Measurements from ENCODE around the gene KMT5B.

KMT5B gene

DNA sequence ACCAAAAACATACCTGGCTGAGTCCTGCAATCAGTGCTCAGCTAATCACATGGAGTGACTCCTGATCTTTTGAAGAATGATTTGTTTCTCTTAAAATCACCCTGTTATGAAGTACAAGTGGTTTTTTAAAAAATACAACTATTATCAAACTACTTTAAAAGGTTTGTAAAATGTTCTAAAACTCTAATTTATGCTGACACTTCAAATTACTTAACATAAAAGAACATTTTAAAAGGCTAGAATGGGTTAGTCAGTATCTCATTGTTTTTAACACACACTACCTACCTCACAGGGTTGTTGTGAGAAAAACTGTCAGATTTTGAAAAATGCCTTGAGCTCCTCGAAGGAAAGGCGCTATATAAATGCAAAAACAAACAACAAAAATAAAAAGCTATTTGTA is 33.2 kb downstream of the KMT5B start:
- no peak for DNase-seq (ENCODE audit: low spot score)

DNA sequence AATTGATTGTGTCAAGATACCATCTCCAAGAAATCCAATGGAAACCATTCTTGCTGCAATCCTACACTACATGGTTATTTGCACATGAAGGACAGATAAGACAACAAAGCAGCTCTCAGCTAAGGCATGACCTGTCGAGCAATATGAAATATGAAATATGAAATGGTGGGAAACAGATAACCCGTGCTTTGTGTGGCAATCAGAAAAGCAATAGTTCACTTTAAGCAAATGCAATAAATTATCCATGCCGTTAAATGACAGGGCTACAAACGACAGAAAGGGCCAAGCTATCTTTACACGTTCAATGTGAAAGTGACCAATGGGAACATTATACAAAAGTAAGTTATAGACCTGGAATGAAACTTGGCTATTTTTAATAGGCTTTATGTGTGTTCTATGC is 35.2 kb downstream of the KMT5B start:
- no peak for DNase-seq (ENCODE audit: low spot score)

DNA sequence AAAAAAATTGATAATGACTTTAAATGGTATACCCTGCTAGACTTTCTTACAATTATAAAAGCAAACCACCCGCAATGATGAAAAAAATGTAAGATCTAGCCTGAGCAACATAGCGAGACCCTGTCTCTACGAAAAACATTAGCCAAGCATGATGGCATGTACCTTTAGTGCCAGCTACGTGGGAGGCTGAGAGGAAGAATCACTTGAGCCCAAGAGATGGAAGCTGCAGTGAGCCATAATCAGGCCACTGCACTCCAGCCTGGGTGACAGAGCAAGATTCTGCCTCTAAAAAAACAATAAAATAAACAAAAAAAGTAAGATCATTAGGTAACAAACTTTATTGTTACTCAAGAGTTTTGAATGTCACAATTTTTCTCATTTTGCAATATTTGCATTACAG is 39.2 kb downstream of the KMT5B start:
- no peak for DNase-seq (ENCODE audit: low spot score)

DNA sequence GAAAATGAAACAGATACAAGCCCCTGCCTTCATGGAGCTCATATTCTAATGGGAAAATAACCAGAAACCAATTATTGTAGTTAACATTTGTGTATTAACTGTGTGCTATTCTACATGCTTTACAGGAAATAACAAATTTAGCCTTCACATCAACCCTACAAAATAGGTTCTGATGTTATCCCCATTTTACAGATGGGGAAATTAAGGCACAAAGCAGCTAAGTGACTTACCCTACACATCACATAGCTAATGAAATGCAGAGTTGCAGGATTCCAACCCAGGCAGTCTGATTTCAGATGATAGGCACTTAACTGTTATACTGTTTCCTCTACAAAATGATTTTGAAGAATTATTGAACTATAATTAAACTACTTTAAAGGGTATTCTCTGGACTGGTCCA is 43.7 kb downstream of the KMT5B start:
- no peak for DNase-seq (ENCODE audit: low spot score)

DNA sequence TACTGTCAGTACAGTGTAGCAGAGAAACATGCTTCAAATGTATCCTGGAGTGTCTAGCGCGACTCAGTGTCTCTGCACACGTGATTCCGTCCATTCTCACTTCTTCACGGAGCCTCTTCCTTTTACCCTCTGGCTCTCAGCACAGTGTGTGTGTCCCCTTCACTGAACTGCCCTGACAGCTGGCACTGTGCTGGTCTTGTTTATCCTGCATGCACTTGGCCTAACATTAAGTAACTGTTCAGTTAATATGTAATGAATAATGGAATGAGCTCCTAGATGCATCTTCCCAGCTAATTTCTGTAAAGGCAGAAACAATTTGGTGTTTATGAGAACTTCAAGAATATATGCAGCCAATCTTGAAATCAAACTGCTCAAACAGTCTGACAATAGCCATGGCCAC is 44.4 kb downstream of the KMT5B start:
- no peak for DNase-seq (ENCODE audit: low spot score)

DNA sequence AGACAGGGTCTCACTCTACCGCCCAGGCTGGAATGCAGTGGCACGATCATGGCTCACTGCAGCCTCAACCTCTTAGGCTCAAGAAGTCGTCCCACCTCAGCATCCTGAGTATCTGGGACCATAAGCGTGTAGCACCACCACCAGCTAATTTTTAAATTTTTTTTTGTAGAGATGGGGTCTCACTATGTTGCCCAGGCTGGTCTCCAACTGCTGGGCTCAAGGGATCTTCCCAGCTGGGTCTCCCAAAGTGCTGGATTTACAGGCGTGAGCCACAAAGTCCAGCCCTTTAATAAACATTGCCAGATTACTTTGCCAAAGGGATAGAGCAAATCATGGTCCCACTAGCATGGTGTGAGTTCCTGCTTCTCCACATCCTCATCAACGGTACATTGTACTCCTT is 45.6 kb downstream of the KMT5B start:
- no peak for DNase-seq (ENCODE audit: low spot score)

DNA sequence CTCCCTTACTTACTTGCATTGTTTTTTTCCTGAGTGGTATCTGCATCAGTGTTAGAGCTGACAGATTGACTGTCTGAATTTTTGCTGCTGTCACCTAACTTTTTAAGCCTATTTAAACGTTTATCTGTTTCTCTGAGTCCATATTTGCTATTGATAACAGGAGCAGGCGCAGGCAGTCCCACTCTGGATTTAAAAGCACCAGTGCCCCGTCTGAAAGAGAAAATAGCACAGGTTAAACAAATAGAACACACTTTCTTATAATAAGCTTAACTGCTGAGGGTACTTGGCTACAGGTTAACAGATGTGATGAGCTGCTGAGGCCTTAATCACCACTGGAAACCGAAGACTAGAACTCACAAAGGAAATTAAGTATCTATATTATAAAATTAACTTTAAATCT is 46.1 kb downstream of the KMT5B start:
- DNase-seq (ENCODE audit: low spot score) = no peak

DNA sequence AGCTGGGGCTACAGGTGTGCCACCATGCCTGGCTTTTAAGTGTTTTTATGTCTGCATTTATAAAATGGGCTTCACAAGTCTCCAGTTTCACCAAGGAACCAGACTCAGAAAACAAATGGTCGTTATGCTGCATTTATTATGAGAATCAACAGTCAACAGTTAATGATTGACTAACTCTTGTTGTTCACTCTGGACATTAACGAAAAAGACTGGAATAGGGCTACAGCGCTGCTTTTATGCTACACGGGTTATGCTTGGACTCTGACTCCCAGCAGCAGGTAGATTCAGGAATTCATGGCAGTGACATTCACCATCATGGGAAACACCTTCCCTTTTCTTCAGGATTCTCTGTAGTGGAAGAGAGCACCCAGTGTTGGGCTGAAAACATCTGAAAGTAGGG is 47.5 kb downstream of the KMT5B start:
- DNase-seq (ENCODE audit: low spot score) = no peak

DNA sequence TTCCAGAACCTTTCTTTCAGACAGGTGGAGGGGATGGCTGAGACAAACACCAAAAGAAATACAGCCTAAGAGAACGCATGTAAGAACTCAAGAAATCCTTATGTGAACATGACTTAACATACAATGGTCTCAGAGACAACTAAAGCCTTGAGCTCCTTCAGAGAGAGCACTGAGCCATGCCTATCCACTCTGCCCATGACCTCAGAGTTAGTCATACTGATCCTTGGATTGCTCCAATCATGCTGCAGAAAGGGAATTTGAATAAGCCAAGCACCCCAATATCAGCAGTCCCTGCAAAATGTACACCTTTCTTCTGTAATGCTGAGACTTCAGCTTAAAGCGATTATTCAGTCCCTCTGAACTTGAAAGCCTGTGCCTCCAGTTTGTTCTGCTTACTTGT is 48.7 kb downstream of the KMT5B start:
- no peak for DNase-seq (ENCODE audit: low spot score)

DNA sequence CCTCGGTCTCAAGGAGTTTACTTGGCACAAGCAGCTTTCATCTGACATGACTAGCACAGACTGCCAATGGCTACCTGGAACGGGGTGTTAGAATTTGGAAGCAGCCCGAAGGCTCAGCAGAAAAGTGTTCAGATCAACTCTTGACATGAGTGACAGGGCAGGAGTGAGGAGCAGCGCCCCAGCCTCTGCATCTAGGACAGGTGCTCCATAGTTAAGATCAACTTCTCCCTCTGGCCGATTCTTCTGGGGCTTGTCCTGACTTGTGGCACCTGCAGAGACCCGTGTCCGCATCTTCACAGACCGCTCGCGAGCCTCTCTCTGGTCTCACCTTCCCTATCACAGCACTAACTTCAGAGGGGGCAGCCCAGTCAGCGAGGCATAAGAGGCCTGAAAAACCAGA is 49.4 kb downstream of the KMT5B start:
- no peak for DNase-seq (ENCODE audit: low spot score)

DNA sequence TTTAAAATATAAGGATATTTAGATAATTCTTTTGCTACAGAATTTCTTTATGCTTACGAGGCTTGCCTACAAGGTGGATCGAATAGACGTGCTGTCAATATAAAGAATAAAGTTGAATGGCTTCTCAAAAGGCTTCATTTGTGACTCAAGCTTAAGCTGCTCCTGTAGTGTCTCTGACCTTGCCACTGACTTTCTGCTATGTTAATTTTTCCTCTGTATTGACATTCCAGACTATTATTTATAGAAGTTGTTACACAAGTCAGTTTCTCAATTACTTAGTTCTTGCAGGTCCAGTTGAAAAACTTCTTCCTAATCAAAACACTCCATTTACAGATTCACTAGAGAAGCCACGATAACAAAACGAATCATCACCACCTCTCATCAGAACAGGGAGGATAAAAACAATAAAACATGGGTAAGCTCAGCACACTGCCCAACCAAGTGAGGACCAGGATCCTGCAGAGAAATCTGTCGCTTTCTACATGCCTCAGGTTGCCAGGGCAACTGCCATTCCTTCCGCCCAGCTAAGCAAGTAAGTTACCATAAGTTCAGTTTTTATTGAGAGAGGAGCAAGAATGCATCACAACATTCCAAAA is 52.9 kb downstream of the KMT5B start:
- no peak for DNase-seq (ENCODE audit: low spot score)

DNA sequence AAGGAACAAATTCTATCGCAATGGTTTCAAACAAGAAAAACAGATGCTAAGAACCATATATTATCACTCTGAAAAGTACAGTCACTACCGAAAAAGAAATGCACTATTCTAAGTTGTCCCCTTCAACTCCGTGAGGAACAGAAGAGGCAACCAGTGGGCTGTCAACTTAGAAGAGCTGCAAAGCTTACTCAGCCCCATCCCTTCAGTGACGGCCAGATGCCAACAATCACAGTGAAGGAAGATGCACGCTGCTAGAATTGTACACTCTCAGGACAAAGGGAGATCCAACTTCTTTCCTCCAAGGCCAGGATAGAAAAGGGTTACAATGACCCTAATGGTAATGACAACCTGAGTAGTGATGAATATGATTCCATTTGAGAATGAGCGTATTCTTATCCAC is 53.4 kb downstream of the KMT5B start:
- DNase-seq (ENCODE audit: low spot score) = no peak

DNA sequence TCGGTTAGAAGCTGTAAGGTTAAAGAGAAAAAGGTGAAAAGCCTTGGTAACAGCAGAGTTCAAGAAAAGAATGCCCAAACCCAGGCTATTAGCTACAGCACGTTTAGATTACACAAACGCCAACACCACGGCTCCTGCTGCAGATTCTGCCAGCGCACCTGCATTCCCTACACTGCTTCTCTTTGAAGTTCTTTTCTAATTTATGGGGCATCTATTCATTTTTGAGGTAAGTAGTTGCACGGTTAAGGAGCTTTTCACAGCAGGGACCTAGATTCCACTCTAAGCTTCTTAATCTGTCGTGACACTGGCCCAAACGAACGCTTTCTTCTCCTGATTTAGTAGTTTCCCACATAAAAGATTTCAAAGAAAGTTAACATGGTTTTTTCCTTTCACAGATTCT is 53.9 kb downstream of the KMT5B start:
- DNase-seq (ENCODE audit: low spot score) = no peak

DNA sequence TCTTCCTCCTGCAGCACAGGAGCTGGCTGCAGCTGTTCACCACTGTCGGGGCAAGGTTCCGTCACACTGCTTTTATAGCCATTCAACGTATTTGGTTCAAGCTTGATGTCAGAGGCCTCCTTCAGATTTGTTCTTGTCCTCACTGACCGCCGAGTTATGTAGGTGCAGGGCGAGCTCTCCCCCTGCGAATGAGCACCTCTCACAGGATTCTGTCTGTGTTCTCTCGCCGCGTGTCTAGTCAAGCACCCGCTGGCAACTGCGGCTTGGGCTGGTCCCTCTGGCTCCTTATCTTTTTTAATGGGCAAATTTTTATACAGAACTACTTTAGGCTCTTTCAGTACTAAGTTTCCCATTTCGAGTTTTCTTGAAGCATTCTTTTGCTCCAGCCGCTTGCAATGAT is 54.5 kb downstream of the KMT5B start:
- no peak for DNase-seq (ENCODE audit: low spot score)

DNA sequence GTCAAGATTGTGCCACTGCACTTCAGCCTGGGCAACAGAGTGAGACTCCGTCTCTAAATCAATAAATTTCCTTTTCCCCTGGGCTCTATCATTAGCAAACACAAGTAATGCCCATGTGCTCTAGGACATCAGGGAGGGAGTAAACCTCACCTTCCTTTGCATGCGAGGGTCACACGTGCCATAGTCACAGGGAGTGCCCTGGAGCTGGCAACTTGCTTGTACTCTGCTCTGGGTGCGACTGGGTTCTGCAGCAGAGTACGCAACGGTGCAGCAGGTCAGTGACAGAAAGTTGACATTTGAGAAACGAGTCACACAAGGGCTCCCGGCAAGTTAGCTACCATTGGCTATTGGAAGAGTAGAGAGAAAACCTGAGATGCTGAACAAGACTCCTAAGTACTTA is 59.4 kb downstream of the KMT5B start:
- DNase-seq (ENCODE audit: low spot score) = no peak

DNA sequence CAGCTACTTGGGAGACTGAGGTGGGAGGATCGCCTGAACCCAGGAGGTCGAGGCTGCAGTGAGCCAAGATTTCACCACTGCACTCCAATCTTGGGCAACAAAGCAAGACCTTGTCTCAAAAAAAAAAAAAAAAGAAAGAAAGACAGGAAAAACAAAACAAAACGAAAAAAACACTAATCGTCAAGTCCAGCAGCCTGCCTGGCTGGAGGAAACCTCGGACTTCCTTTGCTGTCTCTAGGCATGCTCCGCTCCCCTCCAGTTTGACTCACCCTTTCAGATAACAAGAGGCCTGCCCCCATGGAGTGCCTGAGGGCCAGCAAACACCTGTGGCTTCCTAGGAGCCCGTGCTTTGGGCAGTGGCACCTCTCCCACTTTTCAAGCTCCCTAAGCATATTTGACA is 63.1 kb downstream of the KMT5B start:
- no peak for DNase-seq (ENCODE audit: low spot score)

DNA sequence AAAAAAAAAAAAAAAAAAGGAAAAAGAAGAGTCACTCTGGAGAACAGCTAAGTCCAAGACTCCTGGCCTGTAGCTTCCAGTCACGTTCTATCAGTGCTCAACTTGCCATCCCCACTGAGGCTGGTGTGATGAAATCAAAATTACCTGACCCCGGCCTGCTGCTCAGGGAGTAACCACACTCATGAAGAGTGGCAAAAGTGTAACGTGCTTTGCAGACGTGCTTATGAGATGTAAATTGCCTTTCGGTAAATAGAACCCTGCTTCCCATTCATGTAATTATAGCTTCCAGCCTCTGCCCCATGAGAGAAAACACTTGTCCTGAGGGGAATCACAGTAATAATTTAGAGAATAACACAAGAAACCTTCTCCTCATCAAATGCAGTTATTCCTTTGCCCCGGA is 63.7 kb downstream of the KMT5B start:
- DNase-seq (ENCODE audit: low spot score) = no peak

DNA sequence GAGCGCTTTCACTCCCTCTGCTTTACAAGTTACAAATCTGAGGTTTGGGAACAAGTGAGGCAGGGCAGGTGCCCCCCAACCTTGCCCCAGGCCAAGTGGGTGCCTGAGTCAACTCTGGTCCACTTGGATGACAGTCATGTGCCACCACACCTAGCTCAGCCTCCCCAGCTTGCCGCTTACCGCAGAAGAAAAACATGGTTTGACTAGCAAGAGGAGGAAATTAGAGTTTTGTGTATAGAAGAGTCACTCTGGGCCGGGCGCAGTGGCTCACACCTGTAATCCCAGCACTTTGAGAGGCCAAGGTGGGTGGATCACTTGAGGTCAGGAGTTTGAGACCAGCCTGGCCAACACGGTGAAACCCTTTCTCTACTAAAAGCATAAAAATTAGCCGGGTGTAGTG is 64.2 kb downstream of the KMT5B start:
- DNase-seq (ENCODE audit: low spot score) = no peak

DNA sequence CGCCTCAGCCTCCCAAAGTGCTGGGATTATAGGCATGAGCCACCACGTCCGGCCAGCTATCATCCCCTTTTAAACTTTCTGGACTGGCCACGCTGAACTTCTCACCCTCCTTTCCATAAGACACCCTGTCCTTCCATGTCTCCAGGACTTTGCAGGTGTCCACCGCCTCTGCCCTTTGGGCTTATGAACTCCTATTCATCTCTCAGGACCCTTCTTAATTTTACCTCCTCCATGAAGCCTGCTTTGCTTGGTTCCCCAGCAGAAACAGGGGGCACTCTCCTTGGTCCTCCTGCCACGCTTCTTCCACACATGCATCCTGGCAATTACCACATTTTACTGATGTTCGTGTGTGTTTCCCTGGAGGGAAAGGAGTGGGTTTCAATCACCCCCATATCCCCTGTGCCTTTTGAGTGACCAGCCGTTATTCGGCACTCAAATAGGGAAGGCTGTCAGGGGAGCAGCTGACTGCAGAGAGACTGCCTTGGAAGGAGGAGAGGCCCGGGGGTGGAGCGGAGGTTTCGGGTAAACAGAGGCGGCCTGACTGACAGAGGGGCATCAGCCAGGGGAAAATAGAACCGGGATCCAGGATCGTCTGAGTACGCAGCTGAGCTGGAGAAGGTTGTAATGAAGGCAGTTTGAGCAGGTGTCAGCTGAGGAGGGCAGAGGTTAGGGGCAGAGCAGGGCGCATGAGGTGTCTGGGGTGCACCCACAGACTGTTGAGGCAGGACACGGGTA is 64.9 kb downstream of the KMT5B start:
- DNase-seq (ENCODE audit: low spot score) = no peak

DNA sequence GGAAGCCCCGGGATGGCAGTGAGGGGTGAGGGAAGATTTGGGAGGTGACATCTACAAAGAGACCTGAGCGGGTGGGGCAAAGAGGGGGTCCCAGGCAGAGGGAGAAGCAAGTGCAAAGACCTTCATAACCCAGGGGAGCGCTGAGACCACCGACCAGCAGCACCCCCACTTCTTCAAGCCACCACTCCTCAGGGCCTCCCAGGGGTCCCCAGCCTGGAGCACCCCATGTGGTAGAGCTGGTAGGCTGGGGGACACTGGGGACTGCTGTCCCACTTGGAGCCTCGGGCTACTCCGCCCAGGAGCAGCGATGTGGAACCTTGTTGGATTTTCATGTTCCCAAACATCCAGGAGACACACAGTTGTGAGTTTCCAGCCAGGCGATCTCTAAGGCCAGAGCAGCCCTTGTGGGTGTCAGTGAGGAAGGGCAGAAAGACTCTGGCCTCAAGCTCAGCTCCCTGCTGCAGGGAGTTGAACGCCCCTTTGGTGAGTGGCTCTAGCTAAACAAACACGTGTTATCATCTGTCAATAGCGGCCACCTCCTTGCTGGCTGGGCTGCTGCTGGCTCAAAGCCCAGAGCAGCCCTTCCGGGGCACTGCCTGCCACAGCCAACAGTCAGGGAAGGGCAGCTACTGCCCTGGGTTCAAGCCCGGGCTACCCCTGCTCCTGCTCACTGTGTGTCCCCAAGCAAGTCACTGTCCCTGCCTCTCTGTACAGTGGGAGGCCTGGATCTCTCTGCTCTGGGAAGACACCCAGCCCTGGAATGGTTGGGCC is 66.2 kb downstream of the KMT5B start:
- DNase-seq (ENCODE audit: low spot score) = no peak

DNA sequence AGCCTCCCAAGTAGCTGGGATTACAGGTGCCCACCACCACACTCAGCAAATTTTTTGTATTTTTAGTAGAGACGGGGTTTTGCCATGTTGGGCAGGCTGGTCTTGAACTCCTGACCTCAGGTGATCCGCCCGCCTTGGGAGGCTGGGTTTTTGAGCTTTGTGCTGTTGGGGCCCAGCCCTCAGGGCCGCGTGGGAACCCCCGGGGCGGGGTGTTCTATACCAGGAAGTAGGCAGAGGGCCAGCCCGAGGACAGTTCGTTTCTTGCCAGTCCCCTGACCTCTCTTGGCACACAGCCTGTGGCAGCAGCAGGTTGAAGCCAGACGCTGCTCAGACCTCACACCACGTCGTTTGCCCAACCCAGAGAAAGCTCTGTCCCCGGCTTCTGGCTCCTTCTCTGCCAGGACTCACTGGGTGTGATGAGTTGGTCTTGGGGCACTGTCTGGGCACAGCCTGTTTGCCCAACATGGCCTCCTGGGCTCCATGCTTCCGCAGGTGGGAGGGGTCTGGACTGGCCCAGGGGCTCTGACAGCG is 67.0 kb downstream of the KMT5B start:
- DNase-seq (ENCODE audit: low spot score) = no peak

DNA sequence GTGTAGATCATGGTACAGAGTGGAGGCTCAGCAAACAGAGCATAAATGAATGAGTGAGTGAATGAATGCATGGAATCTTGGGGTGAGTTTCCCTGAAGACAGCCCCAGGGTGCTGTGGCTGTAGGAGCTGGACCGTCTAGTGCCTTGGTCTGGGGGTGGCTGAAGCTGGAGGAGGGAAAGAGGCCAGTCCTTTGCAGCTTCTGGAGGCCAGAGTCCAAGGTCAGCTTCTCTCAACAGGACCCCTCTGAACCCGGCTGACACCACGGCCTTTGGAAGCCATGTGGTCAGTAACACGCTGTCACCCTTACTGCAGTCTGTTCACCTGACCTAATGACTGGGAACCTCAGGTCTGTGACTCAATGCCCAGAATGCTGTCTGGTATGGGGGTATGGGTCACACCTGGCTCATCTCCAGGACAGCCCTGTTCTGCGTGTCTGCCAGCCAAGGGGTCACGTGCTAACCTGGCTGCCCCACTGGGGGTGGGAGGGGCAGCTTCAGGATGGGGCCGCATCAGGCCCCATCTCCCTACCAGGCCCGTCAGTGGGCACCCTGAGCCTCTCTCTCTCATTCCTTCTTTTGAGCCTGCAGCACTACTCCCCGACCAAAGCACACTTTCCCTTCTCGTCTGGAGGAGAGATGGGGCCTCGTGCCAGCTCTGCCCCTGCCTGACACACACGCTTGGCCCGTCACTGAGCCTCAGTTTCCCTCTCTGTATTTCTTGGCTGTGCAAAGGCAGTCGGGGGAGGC is 67.8 kb downstream of the KMT5B start:
- no peak for DNase-seq (ENCODE audit: low spot score)

DNA sequence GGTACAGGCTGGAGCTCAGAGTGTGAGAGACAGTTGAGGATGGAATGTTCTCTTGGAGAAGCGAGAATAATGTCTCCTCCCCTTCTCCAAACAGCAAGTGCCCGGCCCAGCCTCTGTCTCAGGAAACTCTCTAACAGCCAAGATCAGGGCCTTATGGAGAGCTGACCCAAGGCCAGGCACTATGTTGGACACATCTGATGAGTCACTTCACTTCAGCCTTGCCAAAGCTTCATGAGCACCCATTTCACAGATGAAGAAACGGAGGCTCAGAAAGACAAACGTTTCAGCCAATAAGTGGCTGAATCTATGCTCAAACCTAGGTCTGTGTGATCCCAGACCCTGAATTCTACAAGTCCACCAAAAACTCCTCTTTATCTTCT is 69.8 kb downstream of the KMT5B start:
- no peak for DNase-seq (ENCODE audit: low spot score)
